Stomach smooth muscle (tissue), 2 donors: ENCODE results near the gene TRPC6.

Experiments used
- H3K27ac ChIP-seq: one replicate; pipeline ENCODE4 v1.7.0; 2013; ENCODE audit warnings: mild to moderate bottlenecking, low read length, inconsistent platforms
- H3K27me3 ChIP-seq, 2 donors: one replicate each; pipeline ENCODE4 v1.7.0; 2013; ENCODE audit warnings: low read length in 2 of 2; ENCODE audit not compliant: insufficient read depth in 2 of 2, control insufficient read depth in 1 of 2
- H3K36me3 ChIP-seq, 2 donors: one replicate each; pipeline ENCODE4 v1.7.0; 2013; ENCODE audit warnings: low read length in 2 of 2; ENCODE audit not compliant: control insufficient read depth in 2 of 2, insufficient read depth in 2 of 2
- H3K4me1 ChIP-seq: one replicate; pipeline ENCODE4 v1.7.0; 2013; ENCODE audit warnings: low read length; ENCODE audit not compliant: control insufficient read depth, insufficient read depth
- H3K4me3 ChIP-seq, 2 donors: one replicate each; pipeline ENCODE4 v1.7.0; 2013; ENCODE audit warnings: low read length in 2 of 2
- H3K9ac ChIP-seq, 2 donors: one replicate each; pipeline ENCODE4 v1.7.0; 2013; ENCODE audit warnings: low read length in 2 of 2, mild to moderate bottlenecking in 1 of 2
- H3K9me3 ChIP-seq, 2 donors: one replicate each; pipeline ENCODE4 v1.7.0; 2013; ENCODE audit warnings: low read length in 2 of 2; ENCODE audit not compliant: control insufficient read depth in 2 of 2
- donor health status: healthy.
- donor health status: Pancreatic carcinoma.

TRPC6 gene

GRCh38 chr11:101458161-101458560, 125.6 kb downstream of the TRPC6 start:
- no peak overlapping the region for H3K4me3 ChIP-seq
- H3K9me3 ChIP-seq = no peaks in the 10 kb centered on the region
- no peaks in the 10 kb centered on the region for H3K4me1 ChIP-seq
- no peak overlapping the region for H3K9ac ChIP-seq
- no peaks in the 10 kb centered on the region for H3K36me3 ChIP-seq
- H3K27me3 ChIP-seq = no peaks in the 10 kb centered on the region
- H3K27ac ChIP-seq = no peak overlapping the region

- Histone ChIP-seq H3K27ac (no peak overlapping the region), H3K9me3 (no peaks in the 10 kb centered on the region), H3K9ac (no peak overlapping the region), H3K4me1 (no peaks in the 10 kb centered on the region), H3K4me3 (no peak overlapping the region), H3K27me3 (no peaks in the 10 kb centered on the region), H3K36me3 (no peaks in the 10 kb centered on the region)
These were observed 127.0 kb downstream of the TRPC6 start for GRCh38 chr11:101456812-101457211.

GRCh38 chr11:101453682-101454081, 130.1 kb downstream of the TRPC6 start:
- Histone ChIP-seq H3K27me3 (no peaks in the 10 kb centered on the region), H3K9me3 (no peaks in the 10 kb centered on the region), H3K9ac (no peak overlapping the region)

GRCh38 chr11:101448881-101449442, 134.8 kb downstream of the TRPC6 start:
- H3K27ac ChIP-seq = no peak overlapping the region
- no peak overlapping the region for H3K9ac ChIP-seq
- H3K36me3 ChIP-seq = no peaks in the 10 kb centered on the region
- H3K4me1 ChIP-seq = no peaks in the 10 kb centered on the region
- no peaks in the 10 kb centered on the region for H3K27me3 ChIP-seq
- H3K9me3 ChIP-seq = no peaks in the 10 kb centered on the region
- no peak overlapping the region for H3K4me3 ChIP-seq

More at GRCh38 chr11:101453682-101454081, 130.1 kb downstream of the TRPC6 start:
- no peaks in the 10 kb centered on the region for H3K4me1 ChIP-seq
- no peak overlapping the region for H3K4me3 ChIP-seq
- no peak overlapping the region for H3K27ac ChIP-seq
- no peaks in the 10 kb centered on the region for H3K36me3 ChIP-seq

- H3K27ac ChIP-seq = no peak overlapping the region
- H3K4me1 ChIP-seq = peaks cover 3% of the 10 kb centered on the region
- H3K36me3 ChIP-seq = no peaks in the 10 kb centered on the region
- H3K4me3 ChIP-seq = no peak overlapping the region
- no peaks in the 10 kb centered on the region for H3K9me3 ChIP-seq
- H3K9ac ChIP-seq = no peak overlapping the region
- no peaks in the 10 kb centered on the region for H3K27me3 ChIP-seq
These were observed 137.1 kb downstream of the TRPC6 start for GRCh38 chr11:101446726-101447125.

- Histone ChIP-seq H3K27ac (no peak overlapping the region), H3K4me3 (no peak overlapping the region), H3K36me3 (no peaks in the 10 kb centered on the region), H3K9ac (no peak overlapping the region), H3K9me3 (no peaks in the 10 kb centered on the region), H3K27me3 (no peaks in the 10 kb centered on the region), H3K4me1 (peaks cover 3% of the 10 kb centered on the region)
These were observed 137.6 kb downstream of the TRPC6 start for GRCh38 chr11:101446238-101446637.

- no peak overlapping the region for H3K9ac ChIP-seq
- no peak overlapping the region for H3K27ac ChIP-seq
- H3K9me3 ChIP-seq = no peaks in the 10 kb centered on the region
- H3K27me3 ChIP-seq = no peaks in the 10 kb centered on the region
- H3K4me3 ChIP-seq = no peak overlapping the region
- H3K4me1 ChIP-seq = peaks cover 3% of the 10 kb centered on the region
- no peaks in the 10 kb centered on the region for H3K36me3 ChIP-seq
These were observed 138.0 kb downstream of the TRPC6 start for GRCh38 chr11:101445761-101446160.

- Histone ChIP-seq H3K9ac (no peak overlapping the region), H3K4me1 (peaks cover 3% of the 10 kb centered on the region), H3K36me3 (no peaks in the 10 kb centered on the region), H3K27ac (no peak overlapping the region), H3K4me3 (no peak overlapping the region), H3K9me3 (no peaks in the 10 kb centered on the region), H3K27me3 (no peaks in the 10 kb centered on the region)
These were observed 139.0 kb downstream of the TRPC6 start for GRCh38 chr11:101444851-101445250.

- H3K27me3 ChIP-seq = no peaks in the 10 kb centered on the region
- H3K27ac ChIP-seq = no peak overlapping the region
- H3K4me1 ChIP-seq = peaks cover 3% of the 10 kb centered on the region
- no peak overlapping the region for H3K9ac ChIP-seq
- H3K36me3 ChIP-seq = no peaks in the 10 kb centered on the region
- H3K9me3 ChIP-seq = peaks cover 0 to 3% of the 10 kb centered on the region in 2 donors
- no peak overlapping the region for H3K4me3 ChIP-seq
These were observed 139.6 kb downstream of the TRPC6 start for GRCh38 chr11:101444164-101444563.

GRCh38 chr11:101442936-101443521, 140.8 kb downstream of the TRPC6 start:
- Histone ChIP-seq H3K9me3 (peaks cover 0 to 3% of the 10 kb centered on the region in 2 donors), H3K27ac (no peak overlapping the region), H3K4me3 (no peak overlapping the region), H3K36me3 (no peaks in the 10 kb centered on the region), H3K4me1 (peaks cover 3% of the 10 kb centered on the region), H3K9ac (no peak overlapping the region), H3K27me3 (no peaks in the 10 kb centered on the region)

GRCh38 chr11:101442171-101442570, 141.6 kb downstream of the TRPC6 start:
- Histone ChIP-seq H3K9ac (no peak overlapping the region), H3K27ac (no peak overlapping the region), H3K4me3 (no peak overlapping the region), H3K9me3 (peaks cover 0 to 3% of the 10 kb centered on the region in 2 donors), H3K27me3 (no peaks in the 10 kb centered on the region), H3K4me1 (peaks cover 3% of the 10 kb centered on the region), H3K36me3 (no peaks in the 10 kb centered on the region)
